CD14-positive monocyte (primary cell): ENCODE measurements around the gene ERFL. TPM values are rescaled to one million over a fixed set of nuclear protein-coding genes. Genes with fewer than 3 reads are reported as not detected.

Experiments used
- DNase-seq, 3 donors: peaks; one replicate each; pipeline ENCODE4 v3.0.0-alpha.2; 2011 to 2022
- H2AFZ ChIP-seq: 2 replicates; pipeline ENCODE4 v1.6.0; 2012; ENCODE audit warnings: mild to moderate bottlenecking, low read depth, low read length, inconsistent platforms; ENCODE audit not compliant: insufficient read depth, poor library complexity, severe bottlenecking
- H3K27ac ChIP-seq, 2 donors: 1 replicate in 1 of 2; 2 replicates in 1 of 2; pipeline ENCODE4 v1.5.1; 2012 to 2013; ENCODE audit warnings: low read length in 2 of 2, control low read depth in 1 of 2, inconsistent platforms in 1 of 2, low read depth in 1 of 2, mild to moderate bottlenecking in 1 of 2
- H3K27me3 ChIP-seq, 2 donors: one replicate each; pipeline versions ENCODE4 v1.6.0 to v1.6.1; 2011 to 2013; ENCODE audit warnings: low read length in 2 of 2; ENCODE audit not compliant: control insufficient read depth in 2 of 2, insufficient read depth in 2 of 2
- H3K36me3 ChIP-seq, 2 donors: replicated peaks in 1 of 2; 1 replicate in 1 of 2; 2 replicates in 1 of 2; pipeline versions ENCODE4 v1.5.1 to v1.6.1; 2012 to 2013; ENCODE audit warnings: low read length in 2 of 2, control low read depth in 1 of 2, inconsistent platforms in 1 of 2, mild to moderate bottlenecking in 1 of 2; ENCODE audit not compliant: insufficient read depth in 2 of 2, control insufficient read depth in 1 of 2
- H3K4me1 ChIP-seq, 2 donors: 1 replicate in 1 of 2; 2 replicates in 1 of 2; pipeline versions ENCODE4 v1.5.1 to v1.6.1; 2012 to 2013; ENCODE audit warnings: low read length in 2 of 2, control low read depth in 1 of 2, inconsistent platforms in 1 of 2, mild to moderate bottlenecking in 1 of 2, moderate library complexity in 1 of 2; ENCODE audit not compliant: insufficient read depth in 2 of 2, control insufficient read depth in 1 of 2
- H3K4me2 ChIP-seq: replicated peaks from 2 replicates; pipeline ENCODE3; 2012; ENCODE audit warnings: low read length, moderate library complexity, mild to moderate bottlenecking; ENCODE audit not compliant: poor library complexity, severe bottlenecking; ENCODE audit errors: extremely low read depth
- H3K4me3 ChIP-seq, 3 experiments: fragments of 200-600 bp in 1 of 3; sonication (generic) in 1 of 3; replicated peaks in 1 of 3; 1 replicate in 2 of 3; 2 replicates in 1 of 3; pipeline ENCODE4 v1.5.1; 2011 to 2013; ENCODE audit warnings: low read length in 3 of 3, mild to moderate bottlenecking in 3 of 3, control low read depth in 2 of 3, low read depth in 2 of 3, inconsistent platforms in 1 of 3, moderate library complexity in 1 of 3
- H3K79me2 ChIP-seq: 2 replicates; pipeline ENCODE4 v1.6.0; 2012; ENCODE audit warnings: mild to moderate bottlenecking, control low read depth, inconsistent platforms, low read length, moderate library complexity; ENCODE audit not compliant: insufficient read depth
- H3K9ac ChIP-seq: 2 replicates; pipeline ENCODE4 v1.6.0; 2017; ENCODE audit warnings: low read length, mild to moderate bottlenecking; ENCODE audit not compliant: insufficient read depth, poor library complexity, severe bottlenecking
- H3K9me3 ChIP-seq, 2 donors: replicated peaks in 1 of 2; 1 replicate in 1 of 2; 2 replicates in 1 of 2; pipeline versions ENCODE4 v1.5.1 to v1.6.1; 2012 to 2013; ENCODE audit warnings: low read length in 2 of 2, control low read depth in 1 of 2; ENCODE audit not compliant: control insufficient read depth in 1 of 2, insufficient read depth in 1 of 2
- H4K20me1 ChIP-seq: 2 replicates; pipeline ENCODE4 v1.6.0; 2012; ENCODE audit warnings: mild to moderate bottlenecking, low read length, control low read depth, moderate library complexity; ENCODE audit not compliant: insufficient read depth
- H3K27ac Mint-ChIP-seq, 7 donors: one replicate each; pipeline ENCODE4 v1.8.0; 2020; ENCODE audit warnings: mild to moderate bottlenecking in 7 of 7, mixed read lengths in 7 of 7, moderate library complexity in 6 of 7, inconsistent platforms in 2 of 7
- H3K27me3 Mint-ChIP-seq, 3 donors: one replicate each; pipeline ENCODE4 v1.8.0; 2021 to 2022; ENCODE audit warnings: low read depth in 3 of 3, mild to moderate bottlenecking in 3 of 3, mixed read lengths in 3 of 3, moderate library complexity in 3 of 3, inconsistent platforms in 1 of 3
- H3K36me3 Mint-ChIP-seq, 2 donors: one replicate each; pipeline ENCODE4 v1.8.0; 2020; ENCODE audit warnings: mixed read lengths in 2 of 2, inconsistent platforms in 1 of 2, mild to moderate bottlenecking in 1 of 2
- H3K4me1 Mint-ChIP-seq: one replicate; pipeline ENCODE4 v1.8.0; 2020; ENCODE audit warnings: mild to moderate bottlenecking, mixed read lengths
- H3K4me3 Mint-ChIP-seq, 2 donors: one replicate each; pipeline ENCODE4 v1.8.0; 2020; ENCODE audit warnings: mild to moderate bottlenecking in 2 of 2, mixed read lengths in 2 of 2, moderate library complexity in 1 of 2
- H3K9me3 Mint-ChIP-seq, 7 donors: one replicate each; pipeline ENCODE4 v1.8.0; 2020 to 2022; ENCODE audit warnings: mixed read lengths in 7 of 7, mild to moderate bottlenecking in 6 of 7, moderate library complexity in 6 of 7, inconsistent platforms in 2 of 7
- WGBS: methylation state at CpG from one replicate; pipeline ENCODE4 v1.1.5; 2013; ENCODE audit warnings: missing lambda C conversion rate; ENCODE audit not compliant: insufficient coverage; 5-methylcytosine and 5-hydroxymethylcytosine counted together
- intact Hi-C, 2 donors: fragments of 100-400 bp; cut with micrococcal nuclease; formaldehyde crosslinking; loops; one replicate each; pipeline versions ENCODE4 v1.15.0 to v1.15.1; 2023
- polyA plus RNA-seq, 3 donors: library from polyadenylated mRNA; depleted of rRNA in 1 of 3; unstranded in 2 of 3; stranded (reverse) in 1 of 3; fragments of 300-500 nt in 2 of 3; fragments of >200 nt in 1 of 3; fragmentation: Illumina TruSeq in 2 of 3; gene quantifications; 1 replicate in 2 of 3; 2 replicates in 1 of 3; pipeline ENCODE4 v1.2.3, GENCODE V29; 2012 to 2021
- TF ChIP-seq, protein P1 (sequence below): fragments of 200-600 bp; IDR thresholded peaks from one replicate; pipeline ENCODE4 v1.8.0; 2022; ENCODE audit warnings: antibody characterized with exemption, mild to moderate bottlenecking

Gene ERFL
- polyA plus RNA-seq, 3 donors: not detected

DNA sequence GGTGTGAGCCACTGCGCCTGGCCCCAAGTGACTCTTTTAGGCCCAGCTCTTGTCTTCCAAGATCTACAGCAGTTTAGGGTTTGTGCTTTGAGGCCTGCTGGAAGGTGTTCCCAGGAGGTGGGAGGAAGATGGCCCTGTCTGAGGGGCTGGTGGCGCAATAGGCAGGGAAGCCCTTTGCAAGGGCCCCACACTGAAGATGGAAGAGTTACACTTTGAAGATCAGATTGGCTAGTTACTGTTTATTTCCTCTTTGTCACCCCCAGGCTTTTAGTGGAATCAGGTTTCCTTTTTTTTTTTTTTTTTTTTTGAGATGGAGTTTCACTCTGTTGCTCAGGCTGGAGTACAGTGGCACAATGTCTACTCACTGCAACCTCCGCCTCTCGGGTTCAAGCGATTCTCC is 32.7 kb upstream of the ERFL start:
- Histone ChIP-seq H3K27me3 (no peaks in the 10 kb centered on the region), H4K20me1 (peaks cover 4% of the 10 kb centered on the region), H2AFZ (no peak overlapping the region), H3K36me3 (peaks cover 0 to 7% of the 10 kb centered on the region in 2 donors), H3K27ac (no peak overlapping the region), H3K4me1 (peaks cover 22 to 25% of the 10 kb centered on the region in 2 donors), H3K4me3 (no peak overlapping the region), H3K9me3 (no peaks in the 10 kb centered on the region), H3K9ac (no peak overlapping the region), H3K4me2 (no peak overlapping the region), H3K79me2 (no peaks in the 10 kb centered on the region)
- no peak for DNase-seq
- Mint-ChIP-seq H3K27me3 (peaks cover 0 to 9% (median 1%) of the 10 kb centered on the region in 3 donors), H3K9me3 (peaks cover 0 to 3% (median 0%) of the 10 kb centered on the region in 7 donors), H3K36me3 (peaks cover 14% of the 10 kb centered on the region in 2 donors), H3K4me1 (peaks cover 23% of the 10 kb centered on the region), H3K27ac (no peak overlapping the region), H3K4me3 (no peak overlapping the region)
- WGBS: 68% methylated on average over 4 of the region's 5 CpGs
- TF ChIP-seq, protein P1, sequence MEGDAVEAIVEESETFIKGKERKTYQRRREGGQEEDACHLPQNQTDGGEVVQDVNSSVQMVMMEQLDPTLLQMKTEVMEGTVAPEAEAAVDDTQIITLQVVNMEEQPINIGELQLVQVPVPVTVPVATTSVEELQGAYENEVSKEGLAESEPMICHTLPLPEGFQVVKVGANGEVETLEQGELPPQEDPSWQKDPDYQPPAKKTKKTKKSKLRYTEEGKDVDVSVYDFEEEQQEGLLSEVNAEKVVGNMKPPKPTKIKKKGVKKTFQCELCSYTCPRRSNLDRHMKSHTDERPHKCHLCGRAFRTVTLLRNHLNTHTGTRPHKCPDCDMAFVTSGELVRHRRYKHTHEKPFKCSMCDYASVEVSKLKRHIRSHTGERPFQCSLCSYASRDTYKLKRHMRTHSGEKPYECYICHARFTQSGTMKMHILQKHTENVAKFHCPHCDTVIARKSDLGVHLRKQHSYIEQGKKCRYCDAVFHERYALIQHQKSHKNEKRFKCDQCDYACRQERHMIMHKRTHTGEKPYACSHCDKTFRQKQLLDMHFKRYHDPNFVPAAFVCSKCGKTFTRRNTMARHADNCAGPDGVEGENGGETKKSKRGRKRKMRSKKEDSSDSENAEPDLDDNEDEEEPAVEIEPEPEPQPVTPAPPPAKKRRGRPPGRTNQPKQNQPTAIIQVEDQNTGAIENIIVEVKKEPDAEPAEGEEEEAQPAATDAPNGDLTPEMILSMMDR: no peak
- intact Hi-C loops: no loop called here

DNA sequence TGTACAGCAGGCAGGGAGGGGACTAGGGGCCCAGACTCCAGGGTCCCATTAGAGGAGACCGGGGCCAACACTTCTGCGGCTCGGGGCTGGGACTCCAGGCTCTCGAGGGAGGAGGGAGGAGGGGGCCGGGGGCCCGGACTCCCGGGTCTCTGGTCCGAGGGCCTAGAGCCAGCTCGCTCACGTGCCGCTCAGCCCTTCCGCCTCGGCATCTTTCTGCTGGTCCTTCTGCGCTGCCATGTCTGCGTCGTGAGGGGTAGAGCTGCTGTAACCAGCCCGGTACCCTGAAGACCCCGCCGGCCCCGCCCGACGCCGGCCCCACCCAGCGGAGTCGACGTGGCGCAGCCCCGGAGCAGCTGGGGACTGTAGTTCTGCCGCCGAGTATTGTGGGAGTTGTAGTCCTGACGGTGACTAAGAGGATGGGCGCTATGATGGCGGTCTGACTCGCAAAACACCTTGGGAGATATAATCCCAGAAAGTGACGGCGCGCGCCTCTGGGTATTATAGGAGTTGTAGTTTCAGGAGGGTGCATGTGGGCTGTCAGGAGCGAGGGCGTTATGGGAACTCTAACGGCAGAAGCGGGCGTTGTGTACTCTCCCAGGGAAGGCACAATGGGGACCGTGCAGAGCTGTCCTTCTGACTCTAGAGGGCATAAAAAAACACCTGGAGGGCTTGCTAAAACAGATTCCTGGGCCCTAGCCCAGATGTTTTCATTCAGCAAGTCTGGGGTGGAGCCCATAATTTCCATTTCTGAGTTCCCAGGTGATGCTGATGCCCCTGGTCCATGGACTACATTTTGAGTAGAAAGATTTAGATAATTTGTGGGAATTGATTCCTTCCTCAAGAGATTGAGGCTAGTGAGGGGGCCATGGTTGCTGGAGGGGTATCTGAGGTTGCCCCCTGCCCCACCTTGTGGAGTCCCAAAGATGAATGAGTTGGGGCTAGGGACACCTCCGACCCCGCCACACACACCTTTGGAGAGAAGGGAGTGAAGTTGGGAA is 31.1 kb upstream of the ERFL start, which contains the start of gene RABAC1:
TSS of gene RABAC1 (minus strand) at position 266 of the 998 bp plus-strand sequence. CDS start at position 237, 29 bp downstream.
- Histone ChIP-seq H3K36me3 (peaks cover 0 to 16% of the 10 kb centered on the region in 2 donors), H3K9ac (peak within 1 kb of the TSS; percentile 83), H3K79me2 (no peaks in the 10 kb centered on the region), H4K20me1 (peaks cover 4% of the 10 kb centered on the region), H3K9me3 (no peaks in the 10 kb centered on the region), H3K27me3 (no peaks in the 10 kb centered on the region), H3K4me2 (peak within 1 kb of the TSS; percentile 97), H3K27ac (peak within 1 kb of the TSS; percentile 70 to 84), H3K4me1 (peaks cover 21 to 25% of the 10 kb centered on the region in 2 donors), H2AFZ (peak within 1 kb of the TSS; percentile 94), H3K4me3 (peak within 1 kb of the TSS; percentile 66 to 91 (median 91))
- intact Hi-C loops: loop anchor here (5.0 kb wide), 2 partner anchors 77 to 97 kb away; partner anchors contain the start of genes RPS19 (in 2 of the 2) and ARHGEF1 (in 1 of the 2)
- under 1% methylated on average over 41 of the region's 46 CpGs for WGBS
- DNase-seq: peak; percentile 70 to 84 (median 77)
- H3K27ac Mint-ChIP-seq: peak within 1 kb of the TSS; percentile 71 to 93 (median 87)
- TF ChIP-seq, protein P1: no peak
- peaks cover 0 to 6% (median 1%) of the 10 kb centered on the region in 3 donors for H3K27me3 Mint-ChIP-seq
- H3K36me3 Mint-ChIP-seq: peaks cover 17 to 24% of the 10 kb centered on the region in 2 donors
- H3K4me3 Mint-ChIP-seq: peak within 1 kb of the TSS; percentile 82 to 93
- peaks cover 23% of the 10 kb centered on the region for H3K4me1 Mint-ChIP-seq
- H3K9me3 Mint-ChIP-seq: peaks cover 0 to 2% (median 0%) of the 10 kb centered on the region in 7 donors
